Panc1 (cell line): Measurements from ENCODE around the gene CNTN5. TPM values are rescaled to one million over a fixed set of nuclear protein-coding genes. Genes with fewer than 3 reads are reported as not detected.

ENCODE experiments used
- ATAC-seq: fragments of 200-7000 bp; cut with Tn5 transposase; 2 replicates; pipeline ENCODE4 v1.9.1; 2020; ENCODE audit warnings: mild to moderate bottlenecking, moderate library complexity
- BruUV-seq: library from RNA; stranded (reverse); fragments of 400-500 nt; replicated peaks from 2 replicates; lab custom pipeline; 2021; lab: Mats Ljungman, UMichigan
- CTCF ChIA-PET: fragments of 300-600 bp; sonication (Branson Sonifier 250); formaldehyde crosslinking; loops from one replicate; lab custom pipeline; 2022; ENCODE audit warnings: antibody characterized with exemption; lab: Charles Lee
- POLR2A ChIA-PET: fragments of 300-600 bp; sonication (Branson Sonifier 250); formaldehyde crosslinking; loops from one replicate; lab custom pipeline; 2022; ENCODE audit warnings: antibody characterized with exemption; lab: Charles Lee
- DNase-seq: peaks from one replicate; pipeline ENCODE4 v3.0.0-alpha.2; 2010; ENCODE audit warnings: low read depth, low spot score
- H3K27ac ChIP-seq: 2 replicates; pipeline ENCODE4 v1.5.1; 2011; ENCODE audit warnings: mild to moderate bottlenecking, low read length, inconsistent platforms
- H3K27me3 ChIP-seq: fragments of 200-500 bp; sonication (Bioruptor generic); 2 replicates; pipeline ENCODE4 v1.6.0; 2014; ENCODE audit warnings: low read length, inconsistent platforms; ENCODE audit not compliant: control insufficient read depth, insufficient read depth
- H3K36me3 ChIP-seq: fragments of 200-500 bp; sonication (Bioruptor generic); 2 replicates; pipeline ENCODE4 v1.5.1; 2014; ENCODE audit warnings: inconsistent platforms, mild to moderate bottlenecking, low read length, moderate library complexity; ENCODE audit not compliant: control insufficient read depth, insufficient read depth
- H3K4me1 ChIP-seq: 2 replicates; pipeline ENCODE4 v1.5.1; 2011; ENCODE audit warnings: inconsistent platforms, mild to moderate bottlenecking, low read length, moderate library complexity; ENCODE audit not compliant: control insufficient read depth, insufficient read depth
- H3K4me3 ChIP-seq, 2 experiments: 2 replicates each; pipeline ENCODE4 v1.5.1; 2011 to 2012; ENCODE audit warnings: low read depth in 2 of 2, low read length in 2 of 2, mild to moderate bottlenecking in 2 of 2, inconsistent platforms in 1 of 2, moderate library complexity in 1 of 2
- H3K9me3 ChIP-seq: fragments of 200-500 bp; sonication (Bioruptor generic); 2 replicates; pipeline ENCODE4 v1.5.1; 2014; ENCODE audit warnings: low read depth, mild to moderate bottlenecking, inconsistent platforms, low read length, moderate library complexity; ENCODE audit not compliant: control insufficient read depth, insufficient read depth
- POLR2AphosphoS5 ChIP-seq: IDR thresholded peaks from 2 replicates; pipeline ENCODE4 v1.6.1; 2012; ENCODE audit warnings: mild to moderate bottlenecking, low read depth, low read length, moderate library complexity
- SIN3A ChIP-seq: IDR thresholded peaks from 2 replicates; pipeline ENCODE4 v1.6.1; 2012; ENCODE audit warnings: low read depth, mild to moderate bottlenecking, low read length, moderate library complexity, borderline replicate concordance; ENCODE audit not compliant: insufficient read depth
- TCF7L2 ChIP-seq: IDR thresholded peaks from 2 replicates; pipeline ENCODE4 v1.6.1; 2011; ENCODE audit warnings: mild to moderate bottlenecking, low read depth, low read length, inconsistent platforms
- in situ Hi-C: cut with HindIII; loops from 2 replicates; pipeline ENCODE4 v1.10.0; 2016; ENCODE audit warnings: low sequenced_read_pairs, low pct_unique_long_range_greater_than_20kb
- intact Hi-C: fragments of 100-400 bp; cut with micrococcal nuclease; formaldehyde crosslinking; loops from one replicate; pipeline ENCODE4 v1.10.0; 2022; ENCODE audit not compliant: unreplicated experiment
- total RNA-seq: library from RNA; stranded (reverse); gene quantifications from one replicate; pipeline ENCODE4 v1.2.1, GENCODE V29; 2021; ENCODE audit not compliant: unreplicated experiment
- TF ChIP-seq, protein P1 (sequence below): fragments of 450-650 bp; IDR thresholded peaks from 2 replicates; pipeline ENCODE4 v1.5.1; 2017; ENCODE audit warnings: mild to moderate bottlenecking
- TF ChIP-seq, protein P2 (sequence below), 2 experiments: IDR thresholded peaks; 2 replicates each; pipeline ENCODE4 v1.6.1; 2011 to 2012; ENCODE audit warnings: low read depth in 2 of 2, control low read depth in 1 of 2, low read length in 1 of 2, mild to moderate bottlenecking in 1 of 2, moderate library complexity in 1 of 2; ENCODE audit not compliant: insufficient read depth in 1 of 2

Gene CNTN5
- total RNA-seq, 1 experiment from 2014 or later = not detected

DNA sequence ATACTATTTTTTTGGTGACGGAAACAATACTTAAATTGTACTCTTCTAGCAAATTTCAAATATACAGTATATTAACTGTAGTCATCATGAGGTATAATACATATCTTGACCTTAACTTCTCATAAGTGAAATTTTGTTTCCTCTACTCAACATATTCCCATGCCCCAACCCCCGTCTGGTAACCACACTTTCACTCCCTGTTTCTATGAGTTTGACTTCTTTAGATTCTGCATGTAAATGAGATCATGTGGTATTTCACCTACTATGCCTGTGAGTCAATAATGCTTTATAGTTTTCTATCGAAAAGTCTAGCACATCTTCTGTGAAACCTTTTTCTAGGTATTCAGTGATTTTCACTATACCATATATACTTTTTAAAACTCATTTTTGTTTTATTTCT, 663.2 kb downstream of the CNTN5 start:
- Histone ChIP-seq H3K4me3 (no peak overlapping the region), H3K9me3 (no peaks in the 10 kb centered on the region), H3K36me3 (no peaks in the 10 kb centered on the region), H3K27me3 (no peaks in the 10 kb centered on the region), H3K4me1 (no peaks in the 10 kb centered on the region), H3K27ac (no peak overlapping the region)
- ChIA-PET CTCF (no interaction called here), POLR2A (no interaction called here)
- TF ChIP-seq, protein P1, sequence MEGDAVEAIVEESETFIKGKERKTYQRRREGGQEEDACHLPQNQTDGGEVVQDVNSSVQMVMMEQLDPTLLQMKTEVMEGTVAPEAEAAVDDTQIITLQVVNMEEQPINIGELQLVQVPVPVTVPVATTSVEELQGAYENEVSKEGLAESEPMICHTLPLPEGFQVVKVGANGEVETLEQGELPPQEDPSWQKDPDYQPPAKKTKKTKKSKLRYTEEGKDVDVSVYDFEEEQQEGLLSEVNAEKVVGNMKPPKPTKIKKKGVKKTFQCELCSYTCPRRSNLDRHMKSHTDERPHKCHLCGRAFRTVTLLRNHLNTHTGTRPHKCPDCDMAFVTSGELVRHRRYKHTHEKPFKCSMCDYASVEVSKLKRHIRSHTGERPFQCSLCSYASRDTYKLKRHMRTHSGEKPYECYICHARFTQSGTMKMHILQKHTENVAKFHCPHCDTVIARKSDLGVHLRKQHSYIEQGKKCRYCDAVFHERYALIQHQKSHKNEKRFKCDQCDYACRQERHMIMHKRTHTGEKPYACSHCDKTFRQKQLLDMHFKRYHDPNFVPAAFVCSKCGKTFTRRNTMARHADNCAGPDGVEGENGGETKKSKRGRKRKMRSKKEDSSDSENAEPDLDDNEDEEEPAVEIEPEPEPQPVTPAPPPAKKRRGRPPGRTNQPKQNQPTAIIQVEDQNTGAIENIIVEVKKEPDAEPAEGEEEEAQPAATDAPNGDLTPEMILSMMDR = no peak
- no peak for TF ChIP-seq SIN3A
- TF ChIP-seq, protein P2, sequence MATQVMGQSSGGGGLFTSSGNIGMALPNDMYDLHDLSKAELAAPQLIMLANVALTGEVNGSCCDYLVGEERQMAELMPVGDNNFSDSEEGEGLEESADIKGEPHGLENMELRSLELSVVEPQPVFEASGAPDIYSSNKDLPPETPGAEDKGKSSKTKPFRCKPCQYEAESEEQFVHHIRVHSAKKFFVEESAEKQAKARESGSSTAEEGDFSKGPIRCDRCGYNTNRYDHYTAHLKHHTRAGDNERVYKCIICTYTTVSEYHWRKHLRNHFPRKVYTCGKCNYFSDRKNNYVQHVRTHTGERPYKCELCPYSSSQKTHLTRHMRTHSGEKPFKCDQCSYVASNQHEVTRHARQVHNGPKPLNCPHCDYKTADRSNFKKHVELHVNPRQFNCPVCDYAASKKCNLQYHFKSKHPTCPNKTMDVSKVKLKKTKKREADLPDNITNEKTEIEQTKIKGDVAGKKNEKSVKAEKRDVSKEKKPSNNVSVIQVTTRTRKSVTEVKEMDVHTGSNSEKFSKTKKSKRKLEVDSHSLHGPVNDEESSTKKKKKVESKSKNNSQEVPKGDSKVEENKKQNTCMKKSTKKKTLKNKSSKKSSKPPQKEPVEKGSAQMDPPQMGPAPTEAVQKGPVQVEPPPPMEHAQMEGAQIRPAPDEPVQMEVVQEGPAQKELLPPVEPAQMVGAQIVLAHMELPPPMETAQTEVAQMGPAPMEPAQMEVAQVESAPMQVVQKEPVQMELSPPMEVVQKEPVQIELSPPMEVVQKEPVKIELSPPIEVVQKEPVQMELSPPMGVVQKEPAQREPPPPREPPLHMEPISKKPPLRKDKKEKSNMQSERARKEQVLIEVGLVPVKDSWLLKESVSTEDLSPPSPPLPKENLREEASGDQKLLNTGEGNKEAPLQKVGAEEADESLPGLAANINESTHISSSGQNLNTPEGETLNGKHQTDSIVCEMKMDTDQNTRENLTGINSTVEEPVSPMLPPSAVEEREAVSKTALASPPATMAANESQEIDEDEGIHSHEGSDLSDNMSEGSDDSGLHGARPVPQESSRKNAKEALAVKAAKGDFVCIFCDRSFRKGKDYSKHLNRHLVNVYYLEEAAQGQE (IDR thresholded peaks at IDR 0.05; ENCODE audit: insufficient read depth in 1 of 2, low read depth in 2 of 2, low read length in 1 of 2) = no peak
- no peak for TF ChIP-seq TCF7L2
- TF ChIP-seq POLR2AphosphoS5 = no peak
- DNase-seq (no peak), ATAC-seq (no peak)
- intact Hi-C loops = no loop called here
- in situ Hi-C loops = no loop called here
- BruUV-seq = no TSS peak

DNA sequence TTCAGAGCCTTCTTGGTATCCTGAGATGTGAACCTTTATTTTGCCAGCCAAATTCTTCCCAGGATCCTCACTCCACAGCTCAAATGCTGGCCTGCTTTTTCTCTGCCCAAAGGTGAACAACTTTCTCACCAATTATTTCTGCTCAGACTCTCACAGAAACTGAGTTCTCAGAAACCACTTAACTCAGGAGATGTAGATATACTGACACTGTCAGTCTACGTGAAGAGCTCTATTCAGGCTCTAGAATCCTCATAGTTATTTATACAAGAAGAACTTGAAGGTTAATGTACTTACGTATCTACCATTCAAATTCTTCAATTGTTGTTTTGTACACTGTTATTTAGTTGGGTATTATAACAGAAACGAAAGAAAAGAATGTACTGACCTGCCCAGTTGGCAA, 666.1 kb downstream of the CNTN5 start:
- Histone ChIP-seq H3K4me1 (no peaks in the 10 kb centered on the region), H3K9me3 (no peaks in the 10 kb centered on the region), H3K27ac (no peak overlapping the region), H3K36me3 (no peaks in the 10 kb centered on the region), H3K27me3 (no peaks in the 10 kb centered on the region), H3K4me3 (no peak overlapping the region)
- intact Hi-C loops = no loop called here
- POLR2A ChIA-PET = no interaction called here
- CTCF ChIA-PET = no interaction called here
- ATAC-seq (no peak), DNase-seq (no peak)
- in situ Hi-C loops = no loop called here
- no peak for TF ChIP-seq TCF7L2
- TF ChIP-seq, protein P2 (IDR thresholded peaks at IDR 0.05; ENCODE audit: insufficient read depth in 1 of 2, low read depth in 2 of 2, low read length in 1 of 2) = no peak
- no peak for TF ChIP-seq POLR2AphosphoS5
- TF ChIP-seq SIN3A = no peak
- TF ChIP-seq, protein P1 = no peak
- no TSS peak for BruUV-seq
